Choroid plexus epithelial cell (primary cell): Measurements from ENCODE around the gene ITGA7.

Experiments used
- DNase-seq: peaks from one replicate; pipeline ENCODE4 v3.0.0-alpha.2; 2010; ENCODE audit warnings: low read depth
- H3K4me3 ChIP-seq: 2 replicates; pipeline ENCODE4 v1.5.1; 2011; ENCODE audit warnings: low read depth, mild to moderate bottlenecking, control low read depth, low read length, moderate library complexity
- CTCF ChIP-seq: conservative IDR thresholded peaks from 2 replicates; pipeline ENCODE4 v1.5.1; 2011; ENCODE audit warnings: low read depth, mild to moderate bottlenecking, control low read depth, inconsistent platforms, low read length, moderate library complexity

ITGA7 gene

GRCh38 chr12:55684761-55685370, 22.8 kb downstream of the ITGA7 start:
- no peak for TF ChIP-seq CTCF
- no peak for DNase-seq
- H3K4me3 ChIP-seq = no peak overlapping the region

- TF ChIP-seq CTCF = no peak
- no peak for DNase-seq
Observed at GRCh38 chr12:55683676-55684075, 24.0 kb downstream of the ITGA7 start.

GRCh38 chr12:55682087-55682796, 25.5 kb downstream of the ITGA7 start:
- DNase-seq = no peak
- TF ChIP-seq CTCF = no peak
- H3K4me3 ChIP-seq = no peak overlapping the region

More at GRCh38 chr12:55683676-55684075, 24.0 kb downstream of the ITGA7 start:
- H3K4me3 ChIP-seq = no peak overlapping the region

GRCh38 chr12:55681142-55682077, 26.3 kb downstream of the ITGA7 start:
- DNase-seq = peak; percentile 42
- no peak overlapping the region for H3K4me3 ChIP-seq
- peak; percentile 47 for TF ChIP-seq CTCF

- TF ChIP-seq CTCF = no peak
- H3K4me3 ChIP-seq = no peak overlapping the region
- DNase-seq = no peak
Observed at GRCh38 chr12:55679691-55680090, 28.0 kb downstream of the ITGA7 start.

- TF ChIP-seq CTCF = no peak
- H3K4me3 ChIP-seq = no peak overlapping the region
- no peak for DNase-seq
Observed at GRCh38 chr12:55676707-55677106, 31.0 kb downstream of the ITGA7 start.
